Upper lobe of left lung (tissue), 6 donors: ENCODE results near the gene ATP2B2. TPM values are rescaled to one million over a fixed set of nuclear protein-coding genes. Genes with fewer than 3 reads are reported as not detected.
A peak's percentile ranks its signal among the peaks of the same experiment; 100 is the strongest.

Experiments used
- ATAC-seq, 2 donors: fragments of 200-7000 bp; cut with Tn5 transposase; one replicate each; pipeline ENCODE4 v1.9.1; 2022; ENCODE audit warnings: mild to moderate bottlenecking in 2 of 2, moderate library complexity in 2 of 2; ENCODE audit not compliant: low FRiP score in 2 of 2
- DNase-seq, 2 donors: peaks; one replicate each; pipeline ENCODE4 v3.0.0-alpha.2; 2019 to 2020
- H3K27ac ChIP-seq, 4 donors: fragments of 200-600 bp; sonication (generic); one replicate each; pipeline ENCODE4 v1.5.1; 2016 to 2019
- H3K27me3 ChIP-seq, 4 donors: fragments of 200-600 bp; sonication (generic); one replicate each; pipeline ENCODE4 v1.5.1; 2017 to 2019
- H3K36me3 ChIP-seq, 4 donors: fragments of 200-600 bp; sonication (generic); one replicate each; pipeline ENCODE4 v1.5.1; 2016 to 2019
- H3K4me1 ChIP-seq, 4 donors: fragments of 200-600 bp; sonication (generic); one replicate each; pipeline ENCODE4 v1.5.1; 2018 to 2019
- H3K4me3 ChIP-seq, 4 donors: fragments of 200-600 bp; sonication (generic); one replicate each; pipeline ENCODE4 v1.5.1; 2017 to 2019; ENCODE audit warnings: mild to moderate bottlenecking in 2 of 4, moderate library complexity in 1 of 4
- H3K9me3 ChIP-seq, 4 donors: fragments of 200-600 bp; sonication (generic); one replicate each; pipeline ENCODE4 v1.5.1; 2018 to 2019
- EP300 ChIP-seq, 4 donors: sonication (generic); formaldehyde crosslinking; IDR thresholded peaks; one replicate each; pipeline ENCODE4 v1.5.1; 2017; ENCODE audit warnings: antibody characterized with exemption in 4 of 4, control low read depth in 2 of 4
- POLR2A ChIP-seq, 4 donors: fragments of 450-650 bp; IDR thresholded peaks; one replicate each; pipeline ENCODE4 v1.5.1; 2016 to 2017; ENCODE audit warnings: antibody characterized with exemption in 4 of 4, mild to moderate bottlenecking in 2 of 4
- POLR2AphosphoS5 ChIP-seq, 2 donors: sonication (generic); formaldehyde crosslinking; IDR thresholded peaks; one replicate each; pipeline ENCODE4 v1.5.1; 2017; ENCODE audit warnings: antibody characterized with exemption in 2 of 2
- WGBS, 2 donors: methylation state at CpG; one replicate each; pipeline ENCODE4 v1.1.5; 2017 to 2018; 5-methylcytosine and 5-hydroxymethylcytosine counted together
- total RNA-seq, 6 donors: library from RNA; depleted of rRNA in 4 of 6; stranded (reverse); fragments of >200 nt in 4 of 6; gene quantifications; one replicate each; pipeline versions ENCODE4 v1.1.0 to v1.2.1, GENCODE V29; 2016 to 2021
- TF ChIP-seq, protein P1 (sequence below), 6 experiments: fragments of 450-650 bp in 4 of 6; fragments of 200-600 bp in 2 of 6; sonication (generic) in 2 of 6; IDR thresholded peaks; one replicate each; pipeline ENCODE4 v1.5.1; 2016 to 2019; ENCODE audit warnings: antibody characterized with exemption in 6 of 6
- donor health status: DM: no; HTN: no; CAD: no; lungs with moderate emphysema.
- donor health status: DM: no; HTN: yes; CAD: no; lungs with severe emphysema.

The ATP2B2 gene
- total RNA-seq, 6 donors from 2014 or later = 0.13 to 0.30 TPM; not detected in 4

DNA sequence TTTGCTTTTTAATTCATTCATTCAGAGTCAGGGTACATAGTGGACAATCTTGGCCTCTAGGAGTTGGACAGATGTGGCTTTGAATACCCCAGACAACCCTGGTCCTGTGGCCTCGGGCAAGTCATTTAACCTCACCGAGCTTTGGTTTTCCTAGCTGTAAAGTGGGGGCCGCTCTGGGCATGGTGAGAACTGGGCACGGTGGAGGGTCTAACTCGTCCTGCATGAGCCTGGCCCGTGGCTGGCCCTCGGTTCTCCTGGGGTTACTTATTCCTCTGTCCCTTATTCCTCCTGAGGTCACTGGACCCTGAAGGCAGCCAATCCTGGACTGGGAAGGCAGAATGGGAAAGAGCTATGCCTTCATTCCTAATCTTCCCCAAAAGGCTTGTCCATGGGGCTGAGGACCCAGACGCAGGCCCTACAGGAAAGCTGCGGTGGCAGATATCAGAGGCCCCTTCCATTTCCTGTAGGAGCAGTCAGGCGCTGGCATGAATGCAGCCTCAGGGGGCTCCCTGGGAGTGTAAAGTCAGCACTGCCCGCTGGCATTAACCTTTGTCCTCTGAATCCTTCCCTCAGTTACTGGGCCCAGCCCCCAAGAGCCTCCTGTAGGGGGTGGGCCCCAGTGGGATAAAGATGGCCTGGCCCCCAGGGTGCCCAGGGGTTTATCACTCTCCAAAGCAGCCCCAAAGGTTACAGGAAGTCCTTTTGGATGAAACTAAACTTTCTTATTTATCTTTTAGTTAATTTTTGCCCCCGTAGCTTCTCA is 166.6 kb downstream of the ATP2B2 start:
- Histone ChIP-seq H3K36me3 (no peaks in the 10 kb centered on the region), H3K9me3 (no peaks in the 10 kb centered on the region), H3K4me1 (peaks cover 0 to 6% (median 0%) of the 10 kb centered on the region in 4 donors), H3K27me3 (no peaks in the 10 kb centered on the region), H3K27ac (no peak overlapping the region), H3K4me3 (no peak overlapping the region)
- DNase-seq (no peak), ATAC-seq (no peak)
- WGBS, 2 donors = 63 to 81% methylated on average over 9 to 12 of the region's 12 CpGs
- TF ChIP-seq, protein P1, sequence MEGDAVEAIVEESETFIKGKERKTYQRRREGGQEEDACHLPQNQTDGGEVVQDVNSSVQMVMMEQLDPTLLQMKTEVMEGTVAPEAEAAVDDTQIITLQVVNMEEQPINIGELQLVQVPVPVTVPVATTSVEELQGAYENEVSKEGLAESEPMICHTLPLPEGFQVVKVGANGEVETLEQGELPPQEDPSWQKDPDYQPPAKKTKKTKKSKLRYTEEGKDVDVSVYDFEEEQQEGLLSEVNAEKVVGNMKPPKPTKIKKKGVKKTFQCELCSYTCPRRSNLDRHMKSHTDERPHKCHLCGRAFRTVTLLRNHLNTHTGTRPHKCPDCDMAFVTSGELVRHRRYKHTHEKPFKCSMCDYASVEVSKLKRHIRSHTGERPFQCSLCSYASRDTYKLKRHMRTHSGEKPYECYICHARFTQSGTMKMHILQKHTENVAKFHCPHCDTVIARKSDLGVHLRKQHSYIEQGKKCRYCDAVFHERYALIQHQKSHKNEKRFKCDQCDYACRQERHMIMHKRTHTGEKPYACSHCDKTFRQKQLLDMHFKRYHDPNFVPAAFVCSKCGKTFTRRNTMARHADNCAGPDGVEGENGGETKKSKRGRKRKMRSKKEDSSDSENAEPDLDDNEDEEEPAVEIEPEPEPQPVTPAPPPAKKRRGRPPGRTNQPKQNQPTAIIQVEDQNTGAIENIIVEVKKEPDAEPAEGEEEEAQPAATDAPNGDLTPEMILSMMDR (IDR thresholded peaks at IDR 0.05) = no peak
- TF ChIP-seq EP300 (IDR thresholded peaks at IDR 0.05) = no peak
- no peak for TF ChIP-seq POLR2A (IDR thresholded peaks at IDR 0.05)
- TF ChIP-seq POLR2AphosphoS5 (IDR thresholded peaks at IDR 0.05) = no peak

DNA sequence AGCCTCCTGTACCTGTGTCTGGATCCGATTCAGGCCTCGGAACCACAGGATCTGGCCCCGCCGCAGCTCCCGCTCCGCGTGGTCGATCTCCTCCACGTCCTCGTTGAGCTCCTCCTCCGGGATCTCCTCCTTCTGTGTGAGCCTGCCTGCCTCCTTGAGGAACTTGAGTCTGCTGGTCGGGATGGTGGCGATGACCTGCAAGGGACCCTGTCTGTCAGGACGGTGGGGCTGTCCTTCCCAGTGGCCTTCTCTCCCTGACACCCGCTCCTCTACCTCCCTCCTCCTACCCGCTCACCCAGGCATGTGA is 167.3 kb downstream of the ATP2B2 start:
- DNase-seq = peak in 1 of 2 donors; percentile 75

GRCh38 chr3:10337323-10338163 is 167.8 kb downstream of the ATP2B2 start:
- peaks cover 0 to 6% (median 0%) of the 10 kb centered on the region in 4 donors for H3K4me1 ChIP-seq
- ATAC-seq (no peak), DNase-seq (peak in 1 of 2 donors; percentile 57)
- no peaks in the 10 kb centered on the region for H3K9me3 ChIP-seq
- no peak overlapping the region for H3K4me3 ChIP-seq
- no peaks in the 10 kb centered on the region for H3K36me3 ChIP-seq
- no peaks in the 10 kb centered on the region for H3K27me3 ChIP-seq
- no peak for TF ChIP-seq EP300 (IDR thresholded peaks at IDR 0.05)
- TF ChIP-seq, protein P1 (IDR thresholded peaks at IDR 0.05) = no peak
- TF ChIP-seq POLR2AphosphoS5 (IDR thresholded peaks at IDR 0.05) = no peak
- TF ChIP-seq POLR2A (IDR thresholded peaks at IDR 0.05) = no peak
- H3K27ac ChIP-seq = no peak overlapping the region
- 72 to 74% methylated on average over 7 to 19 of the region's 20 CpGs for WGBS, 2 donors

More for the DNA sequence above, 167.3 kb downstream of the ATP2B2 start:
- no peak for ATAC-seq
- Histone ChIP-seq H3K27ac (no peak overlapping the region), H3K4me1 (peaks cover 0 to 6% (median 0%) of the 10 kb centered on the region in 4 donors), H3K27me3 (no peaks in the 10 kb centered on the region), H3K4me3 (no peak overlapping the region), H3K36me3 (no peaks in the 10 kb centered on the region), H3K9me3 (no peaks in the 10 kb centered on the region)
- TF ChIP-seq POLR2AphosphoS5 (IDR thresholded peaks at IDR 0.05) (no peak), EP300 (IDR thresholded peaks at IDR 0.05) (no peak), POLR2A (IDR thresholded peaks at IDR 0.05) (no peak)
- TF ChIP-seq, protein P1 (IDR thresholded peaks at IDR 0.05) = no peak
- 76 to 82% methylated on average over 6 to 16 of the region's 16 CpGs for WGBS, 2 donors

DNA sequence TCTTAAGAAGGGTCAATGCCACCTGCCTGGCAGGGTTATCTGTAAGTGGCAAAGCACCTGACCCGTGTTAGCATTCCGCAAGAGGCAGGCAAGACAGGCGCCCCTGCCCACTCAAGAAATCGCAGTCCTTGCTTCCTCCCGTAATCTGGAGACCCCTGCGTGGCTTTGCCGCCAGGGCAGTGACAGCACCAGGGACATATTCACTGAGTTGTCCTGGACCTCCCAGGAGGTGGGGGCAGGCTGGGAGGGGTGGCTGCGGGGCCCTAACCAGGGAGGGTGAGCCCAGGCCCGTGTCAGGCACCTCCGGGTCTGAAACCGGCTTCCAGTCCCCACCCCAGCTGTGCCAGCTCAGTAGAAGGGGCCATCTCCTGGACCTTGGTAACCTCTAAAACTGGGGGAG is 168.6 kb downstream of the ATP2B2 start:
- Histone ChIP-seq H3K4me3 (no peak overlapping the region), H3K27me3 (no peaks in the 10 kb centered on the region), H3K9me3 (no peaks in the 10 kb centered on the region), H3K27ac (no peak overlapping the region), H3K36me3 (no peaks in the 10 kb centered on the region), H3K4me1 (peaks cover 0 to 6% (median 0%) of the 10 kb centered on the region in 4 donors)
- no peak for TF ChIP-seq POLR2AphosphoS5 (IDR thresholded peaks at IDR 0.05)
- TF ChIP-seq, protein P1 (IDR thresholded peaks at IDR 0.05) = no peak
- TF ChIP-seq EP300 (IDR thresholded peaks at IDR 0.05) = no peak
- no peak for TF ChIP-seq POLR2A (IDR thresholded peaks at IDR 0.05)
- DNase-seq (peak in 1 of 2 donors; percentile 62), ATAC-seq (no peak)
- 94% methylated on average over 11 of the region's 11 CpGs; no CpG with 5 or more reads in 1 of the 2 donors for WGBS, 2 donors
